Measurements from ENCODE around the gene CA9. TPM values are rescaled to one million over a fixed set of nuclear protein-coding genes. Genes with fewer than 3 reads are reported as not detected.

CA9 gene
- total and polyA plus RNA-seq, 8 donors, result 0.26 to 1.8 (median 1.3) TPM; not detected in 1

DNA sequence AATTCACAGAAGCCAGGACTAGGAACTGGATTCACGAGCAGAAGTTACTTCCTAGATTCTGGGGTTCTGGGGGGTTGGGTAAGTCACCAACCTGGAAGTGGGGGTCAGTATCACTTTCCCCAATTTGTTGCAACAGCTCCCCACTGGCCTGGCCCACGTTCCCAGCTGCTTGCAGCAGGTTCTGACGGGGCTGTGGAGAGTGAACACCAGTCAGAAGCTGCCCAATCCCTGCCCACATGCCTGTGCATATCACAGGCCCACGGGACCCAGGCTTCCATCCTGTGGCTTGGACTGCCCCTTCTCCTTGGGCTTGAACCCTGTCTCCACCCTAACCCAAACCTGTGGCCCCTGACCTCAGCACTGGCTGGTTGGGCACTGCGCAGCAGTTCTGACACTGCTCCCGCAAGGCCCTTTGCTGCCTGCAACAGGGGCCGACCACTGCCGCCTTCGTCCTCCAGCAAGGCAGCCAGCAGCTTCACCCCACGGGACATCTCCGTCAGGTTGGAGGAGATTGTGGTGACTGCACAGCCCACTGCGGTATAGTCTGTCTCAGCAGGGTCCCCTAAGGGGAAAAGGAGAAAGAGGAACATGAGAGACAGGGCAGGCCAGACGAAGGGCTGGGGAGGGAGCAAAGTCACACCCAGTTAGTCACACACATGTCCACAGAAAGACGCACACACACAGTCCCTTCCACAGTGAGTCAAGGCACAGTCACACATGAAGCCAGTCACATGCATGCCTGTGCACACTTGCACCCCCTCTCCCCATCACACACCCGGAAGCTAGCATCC is 45.2 kb downstream of the CA9 start:
- H3K27me3 ChIP-seq, result no peaks in the 10 kb centered on the region

DNA sequence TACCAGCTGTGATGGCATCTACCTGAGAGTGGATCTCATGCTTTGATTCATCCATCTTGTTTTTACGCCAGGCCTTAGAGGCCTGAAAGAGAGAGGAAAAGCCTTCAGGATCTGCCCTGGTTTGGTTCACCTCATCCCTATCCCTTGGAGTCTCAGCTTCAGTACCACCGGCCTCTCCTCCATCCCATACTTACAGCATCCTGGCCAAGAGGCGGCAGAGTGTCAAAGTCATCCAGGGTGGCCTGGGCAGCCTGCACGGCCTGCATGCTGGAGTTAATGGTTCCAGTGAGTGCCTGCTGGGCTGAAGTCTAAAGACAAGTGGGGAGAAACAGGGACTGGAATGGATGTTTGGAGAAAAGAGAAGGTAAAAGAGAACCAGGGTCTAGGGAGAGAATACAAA is 45.8 kb downstream of the CA9 start:
- no peak overlapping the region for H3K4me3 ChIP-seq
- peaks cover 10 to 100% of the 10 kb centered on the region in 2 donors for H3K36me3 ChIP-seq
- TF ChIP-seq, protein P1, sequence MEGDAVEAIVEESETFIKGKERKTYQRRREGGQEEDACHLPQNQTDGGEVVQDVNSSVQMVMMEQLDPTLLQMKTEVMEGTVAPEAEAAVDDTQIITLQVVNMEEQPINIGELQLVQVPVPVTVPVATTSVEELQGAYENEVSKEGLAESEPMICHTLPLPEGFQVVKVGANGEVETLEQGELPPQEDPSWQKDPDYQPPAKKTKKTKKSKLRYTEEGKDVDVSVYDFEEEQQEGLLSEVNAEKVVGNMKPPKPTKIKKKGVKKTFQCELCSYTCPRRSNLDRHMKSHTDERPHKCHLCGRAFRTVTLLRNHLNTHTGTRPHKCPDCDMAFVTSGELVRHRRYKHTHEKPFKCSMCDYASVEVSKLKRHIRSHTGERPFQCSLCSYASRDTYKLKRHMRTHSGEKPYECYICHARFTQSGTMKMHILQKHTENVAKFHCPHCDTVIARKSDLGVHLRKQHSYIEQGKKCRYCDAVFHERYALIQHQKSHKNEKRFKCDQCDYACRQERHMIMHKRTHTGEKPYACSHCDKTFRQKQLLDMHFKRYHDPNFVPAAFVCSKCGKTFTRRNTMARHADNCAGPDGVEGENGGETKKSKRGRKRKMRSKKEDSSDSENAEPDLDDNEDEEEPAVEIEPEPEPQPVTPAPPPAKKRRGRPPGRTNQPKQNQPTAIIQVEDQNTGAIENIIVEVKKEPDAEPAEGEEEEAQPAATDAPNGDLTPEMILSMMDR (IDR thresholded peaks at IDR 0.05), result no peak
- no peaks in the 10 kb centered on the region for H3K27me3 ChIP-seq
- no peaks in the 10 kb centered on the region for H3K4me1 ChIP-seq
- no peak overlapping the region for H3K27ac ChIP-seq
- intact Hi-C loops (cut with DNase I), result no loop called here
- H3K9me3 ChIP-seq, result no peaks in the 10 kb centered on the region
- ATAC-seq (no peak), DNase-seq (no peak)

More for the DNA sequence above, 45.2 kb downstream of the CA9 start:
- TF ChIP-seq, protein P1 (IDR thresholded peaks at IDR 0.05), result no peak
- H3K4me3 ChIP-seq, result no peak overlapping the region
- no peaks in the 10 kb centered on the region for H3K9me3 ChIP-seq
- DNase-seq (no peak), ATAC-seq (peak; percentile 37)
- intact Hi-C loops (cut with DNase I), result no loop called here
- H3K36me3 ChIP-seq, result peaks cover 10 to 100% of the 10 kb centered on the region in 2 donors
- H3K4me1 ChIP-seq, result no peaks in the 10 kb centered on the region
- no peak overlapping the region for H3K27ac ChIP-seq

DNA sequence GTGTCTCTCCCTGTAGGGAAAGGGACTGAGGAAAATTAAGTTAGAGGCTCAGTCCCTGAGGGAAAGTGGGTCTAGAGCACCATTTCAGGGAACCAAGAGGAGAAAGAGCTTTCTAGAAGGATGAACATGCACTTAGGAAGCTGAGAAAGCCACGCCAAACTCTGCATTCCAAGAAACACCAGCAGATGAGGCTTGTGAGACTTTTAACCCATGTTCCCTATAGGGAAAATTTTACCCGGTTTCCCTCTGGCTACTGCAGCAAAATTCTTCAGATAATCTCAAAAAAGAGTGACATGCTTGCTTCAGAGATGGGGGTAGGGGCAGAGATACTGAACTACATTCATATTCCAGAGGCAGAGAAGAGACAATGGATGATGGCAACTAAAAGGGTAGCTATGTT is 49.7 kb downstream of the CA9 start:
- DNase-seq, result no peak
- intact Hi-C loops (cut with DNase I), result loop anchor here in 1 of 2 donors (10.0 kb wide), 1 partner anchor 59 kb away; the partner anchor contains the start of gene ARHGEF39
- Histone ChIP-seq H3K9me3 (no peaks in the 10 kb centered on the region), H3K27ac (no peak overlapping the region), H3K4me1 (peaks cover 23 to 29% of the 10 kb centered on the region in 2 donors), H3K27me3 (no peaks in the 10 kb centered on the region), H3K36me3 (peaks cover 10 to 88% of the 10 kb centered on the region in 2 donors), H3K4me3 (no peak overlapping the region)
- TF ChIP-seq, protein P1 (IDR thresholded peaks at IDR 0.05), result no peak
- no peak for ATAC-seq

DNA sequence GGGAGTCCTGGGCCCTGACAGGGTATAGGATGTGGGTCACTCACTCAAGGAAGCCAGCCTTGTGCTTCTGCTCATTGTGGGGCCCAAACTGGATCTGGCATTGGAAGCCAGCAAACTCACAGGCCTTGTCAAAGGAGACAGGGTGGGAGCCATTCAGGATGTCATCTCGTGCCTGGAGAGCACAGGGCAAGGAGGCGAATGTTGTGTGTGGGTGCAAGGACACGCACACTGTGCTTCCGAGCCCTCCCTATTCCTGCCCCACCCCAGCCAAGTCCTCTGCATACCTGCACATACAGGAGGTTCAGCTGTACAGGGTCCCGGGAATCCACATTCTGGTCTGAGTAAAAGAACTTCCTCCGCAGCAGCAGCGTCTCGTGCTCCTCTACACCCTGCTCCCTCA is 50.2 kb downstream of the CA9 start:
- intact Hi-C loops (cut with DNase I), result loop anchor here in 1 of 2 donors (10.0 kb wide), 1 partner anchor 59 kb away; the partner anchor contains the start of gene ARHGEF39
- DNase-seq (no peak), ATAC-seq (no peak)
- no peak overlapping the region for H3K4me3 ChIP-seq
- peaks cover 10 to 83% of the 10 kb centered on the region in 2 donors for H3K36me3 ChIP-seq
- H3K27ac ChIP-seq, result no peak overlapping the region
- H3K4me1 ChIP-seq, result peaks cover 28 to 34% of the 10 kb centered on the region in 2 donors
- TF ChIP-seq, protein P1 (IDR thresholded peaks at IDR 0.05), result no peak
- H3K27me3 ChIP-seq, result no peaks in the 10 kb centered on the region
- no peaks in the 10 kb centered on the region for H3K9me3 ChIP-seq

DNA sequence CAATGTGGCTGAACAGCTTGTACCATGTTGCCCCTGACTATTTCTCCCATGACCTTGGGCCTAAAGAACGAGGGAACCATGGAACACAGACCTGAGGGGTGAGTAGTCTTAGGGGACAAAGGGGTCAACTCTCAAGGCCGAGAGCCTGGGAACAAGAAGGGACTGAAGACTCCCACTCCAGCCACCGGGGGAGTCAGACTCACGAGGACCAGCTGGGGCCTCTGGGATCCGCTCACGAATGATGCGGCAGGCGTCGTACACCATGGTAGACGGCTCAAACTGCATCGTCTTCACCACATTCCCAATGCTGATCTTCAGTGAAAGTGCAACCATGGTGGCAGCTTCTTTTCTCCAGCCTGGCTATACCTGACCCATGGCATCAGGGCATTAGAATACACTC is 51.6 kb downstream of the CA9 start:
- H3K27me3 ChIP-seq, result no peaks in the 10 kb centered on the region
- intact Hi-C loops (cut with DNase I), result loop anchor here in 1 of 2 donors (10.0 kb wide), 1 partner anchor 61 kb away; the partner anchor contains the start of gene ARHGEF39
- no peak for ATAC-seq

More for the DNA sequence above, 51.6 kb downstream of the CA9 start:
- Histone ChIP-seq H3K27ac (no peak overlapping the region), H3K9me3 (no peaks in the 10 kb centered on the region), H3K36me3 (peaks cover 4 to 69% of the 10 kb centered on the region in 2 donors), H3K4me1 (peaks cover 41 to 49% of the 10 kb centered on the region in 2 donors), H3K4me3 (no peak overlapping the region)
- TF ChIP-seq, protein P1 (IDR thresholded peaks at IDR 0.05), result no peak
- no peak for DNase-seq

All from left lung (tissue), 10 donors.